Measurements from ENCODE around the gene MEX3D.
"Not testable (repeated sequence)": the region's sequence is repeated elsewhere in the genome, so short reads cannot be mapped to it uniquely, and the experiment has no call there.

MEX3D gene

GRCh38 chr19:1570836-1571235 lies 2.7 kb upstream of the MEX3D start:
- no peak for DNase-seq

GRCh38 chr19:1569997-1570396 lies 1.9 kb upstream of the MEX3D start:
- no peak for DNase-seq

- DNase-seq, result no peak
Measured at GRCh38 chr19:1567848-1568227, 287 bp downstream of the MEX3D start.

GRCh38 chr19:1567116-1567847 lies 843 bp downstream of the MEX3D start:
- DNase-seq, result no peak

GRCh38 chr19:1566392-1567115 lies 1.6 kb downstream of the MEX3D start:
- DNase-seq, result no peak

GRCh38 chr19:1563251-1563650 lies 4.9 kb downstream of the MEX3D start:
- DNase-seq, result no peak

- DNase-seq, result no peak
Measured at GRCh38 chr19:1561236-1561842, 6.8 kb downstream of the MEX3D start.

GRCh38 chr19:1560286-1560882 lies 7.7 kb downstream of the MEX3D start:
- no peak for DNase-seq

GRCh38 chr19:1558552-1558951 lies 9.6 kb downstream of the MEX3D start:
- no peak for DNase-seq

GRCh38 chr19:1556390-1557070 lies 11.6 kb downstream of the MEX3D start:
- DNase-seq, result no peak

- DNase-seq, result no peak
Measured at GRCh38 chr19:1555487-1556389, 12.4 kb downstream of the MEX3D start.

- no peak for DNase-seq
Measured at GRCh38 chr19:1554968-1555367, 13.2 kb downstream of the MEX3D start.

GRCh38 chr19:1553415-1553814 lies 14.7 kb downstream of the MEX3D start:
- no peak for DNase-seq

GRCh38 chr19:1551068-1552040 lies 16.8 kb downstream of the MEX3D start:
- DNase-seq, result no peak

GRCh38 chr19:1549332-1549945 lies 18.7 kb downstream of the MEX3D start:
- DNase-seq, result no peak

- no peak for DNase-seq
Measured at GRCh38 chr19:1540365-1540925, 27.7 kb downstream of the MEX3D start.

- not testable (repeated sequence) for DNase-seq
Measured at GRCh38 chr19:1539749-1540148, 28.4 kb downstream of the MEX3D start.

- no peak for DNase-seq
Measured at GRCh38 chr19:1538978-1539377, 29.1 kb downstream of the MEX3D start.

- DNase-seq, result not testable (repeated sequence)
Measured at GRCh38 chr19:1535699-1536098, 32.4 kb downstream of the MEX3D start.

- DNase-seq, result no peak
Measured at GRCh38 chr19:1534972-1535371, 33.2 kb downstream of the MEX3D start.

All from CD4-positive, alpha-beta T cell treated with Interleukin-17A for 1 hour (primary cell).